Measurements from ENCODE around the gene NDE1.

The NDE1 gene

DNA sequence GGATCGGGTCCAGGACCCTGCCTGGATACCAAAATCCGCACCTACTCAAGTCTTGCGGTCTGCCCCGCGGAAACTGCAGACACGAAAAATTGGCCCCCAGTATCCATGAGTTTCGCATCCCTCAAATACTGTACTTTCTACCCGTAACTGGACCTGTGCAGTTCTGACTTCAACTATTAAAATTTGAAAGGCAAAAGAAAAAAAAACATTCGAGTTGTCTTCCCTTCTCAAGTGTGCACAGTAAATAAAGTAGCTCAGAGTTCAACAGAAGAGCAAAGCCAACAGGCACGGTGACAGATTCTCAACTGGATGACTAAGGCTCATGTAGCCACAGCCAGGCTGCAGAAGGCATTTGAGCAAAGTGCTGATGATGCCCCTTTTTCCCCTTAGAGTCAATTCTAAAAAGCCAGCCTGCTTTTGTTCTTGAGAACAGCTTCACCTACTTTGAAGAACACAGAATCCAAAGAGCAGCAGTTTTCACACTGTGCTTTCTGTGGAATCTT lies 39.6 kb upstream of the NDE1 start:
- no peak for DNase-seq (ENCODE audit: low spot score in 2 of 2)
- Histone ChIP-seq H3K9me3 (no peaks in the 10 kb centered on the region), H3K27me3 (ENCODE audit: low read depth) (no peaks in the 10 kb centered on the region), H3K36me3 (replicated peaks) (peaks cover 43% of the 10 kb centered on the region), H3K4me3 (no peak overlapping the region), H3K4me1 (no peaks in the 10 kb centered on the region)
- in situ Hi-C loops (cut with MboI; ENCODE audit: low sequenced_read_pairs), result no loop called here

DNA sequence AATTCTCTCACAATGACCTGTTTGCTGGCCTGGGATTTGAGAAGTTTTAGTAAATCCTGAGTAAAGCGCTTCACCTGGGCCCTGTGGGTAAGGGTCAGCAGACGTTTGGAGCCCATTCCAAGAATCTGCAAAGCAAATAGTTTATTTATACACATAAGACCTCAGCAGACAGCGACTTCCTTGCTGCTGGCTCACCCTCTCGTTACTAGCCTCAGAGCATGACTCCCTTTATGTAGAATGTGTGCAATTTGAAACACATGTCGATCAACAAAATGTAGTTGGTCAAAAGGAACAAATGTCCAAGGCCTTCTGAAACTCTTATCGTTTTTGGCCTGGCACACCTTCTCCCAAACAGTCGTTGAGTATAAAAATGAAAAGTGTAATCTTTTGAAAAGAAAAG lies 38.4 kb upstream of the NDE1 start:
- Histone ChIP-seq H3K4me1 (no peaks in the 10 kb centered on the region), H3K9me3 (no peaks in the 10 kb centered on the region), H3K36me3 (replicated peaks) (peaks cover 45% of the 10 kb centered on the region)

DNA sequence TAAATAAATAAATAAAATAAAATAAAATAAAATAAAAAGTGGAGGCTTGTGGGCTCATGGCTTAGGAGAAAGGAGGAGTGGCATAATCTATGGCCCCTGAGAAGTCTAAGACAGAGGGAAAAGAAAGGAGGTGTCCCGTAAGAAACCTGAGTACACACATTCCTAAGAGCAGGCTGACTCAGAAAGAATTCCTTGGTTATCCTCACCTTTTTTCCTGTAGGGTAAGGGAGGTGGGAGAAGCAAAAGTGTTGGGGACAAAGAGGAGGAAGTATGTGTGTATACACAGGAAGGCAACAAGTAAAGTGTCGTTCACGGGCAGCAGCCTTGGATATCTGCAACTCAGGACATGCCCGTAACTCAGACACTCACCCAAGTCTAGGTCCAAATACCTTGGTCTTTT lies 36.4 kb upstream of the NDE1 start:
- no peak overlapping the region for H3K4me3 ChIP-seq
- no peaks in the 10 kb centered on the region for H3K9me3 ChIP-seq
- no peaks in the 10 kb centered on the region for H3K27me3 ChIP-seq (ENCODE audit: low read depth)
- in situ Hi-C loops (cut with MboI; ENCODE audit: low sequenced_read_pairs), result no loop called here
- no peak for DNase-seq (ENCODE audit: low spot score in 2 of 2)
- H3K4me1 ChIP-seq, result no peaks in the 10 kb centered on the region
- H3K36me3 ChIP-seq (replicated peaks), result peaks cover 39% of the 10 kb centered on the region

More for the DNA sequence above, 38.4 kb upstream of the NDE1 start:
- in situ Hi-C loops (cut with MboI; ENCODE audit: low sequenced_read_pairs), result no loop called here
- Histone ChIP-seq H3K4me3 (no peak overlapping the region), H3K27me3 (ENCODE audit: low read depth) (no peaks in the 10 kb centered on the region)
- no peak for DNase-seq (ENCODE audit: low spot score in 2 of 2)

DNA sequence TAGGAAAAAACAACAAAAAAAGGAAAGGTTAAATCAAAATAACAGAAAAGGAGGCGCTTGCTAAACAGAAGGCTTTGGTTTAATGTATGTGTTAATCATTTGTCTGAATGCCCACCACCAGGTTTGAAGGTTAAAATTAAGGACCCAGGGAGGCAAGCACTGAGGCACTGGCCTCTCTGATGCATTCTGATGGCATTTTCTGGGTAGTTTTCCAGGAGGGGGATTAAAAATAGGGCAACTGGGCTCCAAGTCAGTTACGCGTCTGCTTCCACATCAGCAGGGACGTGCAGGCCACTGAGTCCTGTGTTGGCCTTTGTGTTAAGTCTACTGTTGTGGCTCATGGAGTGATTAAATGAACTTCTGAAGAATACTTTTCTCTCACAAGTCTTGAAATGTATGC lies 34.0 kb upstream of the NDE1 start:
- peaks cover 39% of the 10 kb centered on the region for H3K36me3 ChIP-seq (replicated peaks)
- H3K4me3 ChIP-seq, result no peak overlapping the region
- in situ Hi-C loops (cut with MboI; ENCODE audit: low sequenced_read_pairs), result no loop called here
- H3K27me3 ChIP-seq (ENCODE audit: low read depth), result no peaks in the 10 kb centered on the region
- no peaks in the 10 kb centered on the region for H3K9me3 ChIP-seq
- DNase-seq (ENCODE audit: low spot score in 2 of 2), result no peak
- no peaks in the 10 kb centered on the region for H3K4me1 ChIP-seq

DNA sequence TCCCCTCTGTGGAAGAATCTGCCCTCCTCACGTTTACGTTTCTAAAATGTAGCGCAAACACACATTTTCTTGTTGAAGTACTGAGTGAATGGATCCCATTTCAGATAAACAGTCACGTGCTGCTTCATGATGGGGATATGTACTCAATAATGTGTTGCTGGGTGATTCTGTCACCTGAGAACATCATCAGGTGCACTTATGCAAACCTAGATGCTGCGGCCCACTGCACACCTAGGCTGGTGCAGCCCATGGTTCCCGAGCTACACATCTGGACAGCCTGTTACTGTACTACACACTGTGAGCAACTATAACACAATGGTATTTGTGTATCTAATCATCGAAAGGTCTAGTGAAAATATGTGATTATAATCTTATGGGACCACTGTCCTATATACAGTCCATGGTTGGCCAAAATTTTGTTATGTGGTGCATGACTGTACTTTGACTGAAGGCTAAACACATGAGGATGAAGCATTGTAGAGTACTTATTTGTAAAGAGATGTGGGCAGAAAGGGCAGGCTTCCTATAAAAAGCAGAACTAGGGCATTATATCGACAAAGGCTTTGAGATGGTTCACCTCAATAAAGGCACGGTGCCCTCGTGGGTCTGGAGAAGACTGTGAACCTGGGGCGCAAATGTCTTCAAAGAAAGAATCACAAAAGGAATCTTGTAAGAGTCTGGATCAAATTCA lies 33.4 kb upstream of the NDE1 start:
- peaks cover 37% of the 10 kb centered on the region for H3K36me3 ChIP-seq (replicated peaks)
- in situ Hi-C loops (cut with MboI; ENCODE audit: low sequenced_read_pairs), result no loop called here
- no peaks in the 10 kb centered on the region for H3K4me1 ChIP-seq

DNA sequence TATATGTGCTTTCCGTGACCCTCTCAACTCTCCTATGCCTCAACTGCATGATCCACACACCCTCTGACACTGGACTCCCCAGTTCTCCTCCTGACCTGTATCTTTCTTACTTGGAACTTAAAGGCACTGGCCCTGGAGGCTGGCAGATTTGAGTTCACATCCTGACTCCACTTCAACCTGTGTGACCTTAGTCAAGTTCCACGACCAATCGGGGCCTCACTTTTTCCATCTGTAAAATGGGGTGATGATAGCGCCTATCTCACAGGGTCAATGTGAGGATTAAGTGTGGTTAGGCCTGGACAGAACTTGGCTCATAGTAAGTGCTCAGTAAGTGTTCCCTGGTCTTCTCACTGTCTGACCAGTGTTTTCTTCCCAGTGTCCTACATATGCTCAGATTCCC lies 32.1 kb upstream of the NDE1 start:
- H3K9me3 ChIP-seq, result no peaks in the 10 kb centered on the region
- H3K36me3 ChIP-seq (replicated peaks), result peaks cover 26% of the 10 kb centered on the region
- no peaks in the 10 kb centered on the region for H3K27me3 ChIP-seq (ENCODE audit: low read depth)
- no peak for DNase-seq (ENCODE audit: low spot score in 2 of 2)
- no peak overlapping the region for H3K4me3 ChIP-seq
- H3K4me1 ChIP-seq, result no peaks in the 10 kb centered on the region
- in situ Hi-C loops (cut with MboI; ENCODE audit: low sequenced_read_pairs), result no loop called here

More for the DNA sequence above, 33.4 kb upstream of the NDE1 start:
- H3K4me3 ChIP-seq, result no peak overlapping the region
- H3K27me3 ChIP-seq (ENCODE audit: low read depth), result no peaks in the 10 kb centered on the region
- no peaks in the 10 kb centered on the region for H3K9me3 ChIP-seq
- DNase-seq (ENCODE audit: low spot score in 2 of 2), result no peak

DNA sequence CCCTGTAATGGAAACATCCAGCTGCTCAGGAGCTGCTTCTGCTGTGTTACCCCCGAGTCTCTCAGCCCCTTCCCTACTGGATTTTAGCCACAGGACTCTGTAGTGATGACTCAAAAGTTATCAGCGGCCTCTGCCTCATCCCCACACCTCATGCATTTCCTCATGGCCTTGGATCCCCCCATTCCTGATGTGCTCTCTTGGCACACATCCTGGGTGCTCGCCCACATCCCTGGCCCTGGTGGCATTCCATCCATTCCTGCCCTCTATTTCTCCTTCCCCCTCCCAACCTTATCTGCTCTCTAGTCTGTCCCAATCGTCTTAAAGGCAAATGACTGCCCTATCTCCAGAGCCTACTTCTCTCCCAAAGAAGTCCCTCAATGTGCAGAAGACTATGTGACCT lies 31.7 kb upstream of the NDE1 start:
- Histone ChIP-seq H3K36me3 (replicated peaks) (peaks cover 23% of the 10 kb centered on the region), H3K9me3 (no peaks in the 10 kb centered on the region), H3K27me3 (ENCODE audit: low read depth) (no peaks in the 10 kb centered on the region), H3K4me1 (no peaks in the 10 kb centered on the region), H3K4me3 (no peak overlapping the region)
- in situ Hi-C loops (cut with MboI; ENCODE audit: low sequenced_read_pairs), result no loop called here
- DNase-seq (ENCODE audit: low spot score in 2 of 2), result no peak

DNA sequence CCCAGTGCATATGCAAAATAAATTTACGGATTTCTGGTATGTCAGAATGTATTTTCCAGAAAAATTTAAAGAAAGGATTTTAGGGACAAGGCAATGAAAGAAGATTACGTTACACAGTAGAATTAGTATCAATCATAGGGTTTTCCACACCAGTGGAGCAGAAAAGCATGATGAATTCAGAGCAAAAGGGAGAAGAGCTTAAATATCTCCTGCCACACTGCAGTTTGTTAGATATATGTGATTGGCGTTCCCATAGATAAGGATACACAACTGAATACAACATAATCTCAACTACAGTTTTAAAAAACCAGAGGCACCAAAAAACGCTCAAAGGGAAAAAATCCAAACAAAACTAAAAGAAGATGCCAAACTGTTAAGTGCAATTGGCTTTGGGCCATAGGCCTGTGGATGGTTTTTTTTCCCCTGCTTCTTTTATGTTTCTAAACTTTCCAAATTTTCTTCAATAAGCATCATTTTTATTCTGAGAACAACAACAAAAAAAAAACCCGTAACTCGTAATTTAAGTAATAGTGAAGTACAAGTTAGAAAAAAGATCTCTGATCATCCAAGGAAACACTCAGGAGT lies 29.3 kb upstream of the NDE1 start:
- peaks cover 35% of the 10 kb centered on the region for H3K36me3 ChIP-seq (replicated peaks)
- no peaks in the 10 kb centered on the region for H3K27me3 ChIP-seq (ENCODE audit: low read depth)
- no peaks in the 10 kb centered on the region for H3K4me1 ChIP-seq
- in situ Hi-C loops (cut with MboI; ENCODE audit: low sequenced_read_pairs), result no loop called here
- no peaks in the 10 kb centered on the region for H3K9me3 ChIP-seq
- no peak for DNase-seq (ENCODE audit: low spot score in 2 of 2)
- no peak overlapping the region for H3K4me3 ChIP-seq

DNA sequence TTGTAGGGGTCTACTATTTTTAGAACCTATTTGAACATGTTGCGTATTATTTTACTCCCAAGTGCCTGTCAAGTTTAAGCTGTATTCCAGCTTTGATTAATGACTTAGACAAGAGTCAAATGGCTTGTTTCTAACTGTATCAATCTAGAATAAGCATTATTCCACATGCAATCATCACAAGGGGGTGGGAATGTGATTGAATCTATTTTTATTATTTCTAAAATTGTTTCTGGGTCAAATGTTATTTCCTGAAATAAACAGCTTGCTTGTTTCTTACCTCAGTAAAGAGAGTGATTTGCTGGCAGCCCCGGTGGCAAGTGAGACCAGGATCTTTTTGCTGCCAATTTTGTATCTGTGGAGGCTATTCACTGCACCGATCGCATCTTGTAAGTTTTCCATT lies 28.6 kb upstream of the NDE1 start:
- Histone ChIP-seq H3K4me3 (no peak overlapping the region), H3K4me1 (no peaks in the 10 kb centered on the region), H3K36me3 (replicated peaks) (peaks cover 34% of the 10 kb centered on the region), H3K27me3 (ENCODE audit: low read depth) (no peaks in the 10 kb centered on the region), H3K9me3 (no peaks in the 10 kb centered on the region)
- no peak for DNase-seq (ENCODE audit: low spot score in 2 of 2)
- in situ Hi-C loops (cut with MboI; ENCODE audit: low sequenced_read_pairs), result no loop called here

DNA sequence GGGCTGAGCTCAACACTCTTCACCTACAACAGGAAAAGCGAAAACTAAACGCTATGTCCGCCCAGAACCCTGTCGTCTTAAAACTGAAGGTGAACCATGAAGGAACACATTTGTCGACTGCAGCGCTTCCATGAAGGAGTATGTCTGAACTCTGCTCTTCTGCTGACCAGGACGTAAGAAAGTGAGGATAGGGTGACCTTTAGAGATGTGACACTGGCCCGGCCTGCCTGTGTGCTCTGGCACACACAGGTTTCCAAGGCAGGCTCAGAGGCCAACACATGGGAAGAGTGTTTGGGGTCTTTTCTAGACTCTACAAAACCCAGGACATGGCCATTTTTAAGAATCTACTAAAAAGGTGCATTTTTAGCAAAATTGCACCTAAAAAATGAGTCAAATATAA lies 28.2 kb upstream of the NDE1 start:
- Histone ChIP-seq H3K9me3 (no peaks in the 10 kb centered on the region), H3K4me3 (no peak overlapping the region), H3K36me3 (replicated peaks) (peaks cover 30% of the 10 kb centered on the region), H3K4me1 (no peaks in the 10 kb centered on the region), H3K27me3 (ENCODE audit: low read depth) (no peaks in the 10 kb centered on the region)
- DNase-seq (ENCODE audit: low spot score in 2 of 2), result no peak
- in situ Hi-C loops (cut with MboI; ENCODE audit: low sequenced_read_pairs), result no loop called here

DNA sequence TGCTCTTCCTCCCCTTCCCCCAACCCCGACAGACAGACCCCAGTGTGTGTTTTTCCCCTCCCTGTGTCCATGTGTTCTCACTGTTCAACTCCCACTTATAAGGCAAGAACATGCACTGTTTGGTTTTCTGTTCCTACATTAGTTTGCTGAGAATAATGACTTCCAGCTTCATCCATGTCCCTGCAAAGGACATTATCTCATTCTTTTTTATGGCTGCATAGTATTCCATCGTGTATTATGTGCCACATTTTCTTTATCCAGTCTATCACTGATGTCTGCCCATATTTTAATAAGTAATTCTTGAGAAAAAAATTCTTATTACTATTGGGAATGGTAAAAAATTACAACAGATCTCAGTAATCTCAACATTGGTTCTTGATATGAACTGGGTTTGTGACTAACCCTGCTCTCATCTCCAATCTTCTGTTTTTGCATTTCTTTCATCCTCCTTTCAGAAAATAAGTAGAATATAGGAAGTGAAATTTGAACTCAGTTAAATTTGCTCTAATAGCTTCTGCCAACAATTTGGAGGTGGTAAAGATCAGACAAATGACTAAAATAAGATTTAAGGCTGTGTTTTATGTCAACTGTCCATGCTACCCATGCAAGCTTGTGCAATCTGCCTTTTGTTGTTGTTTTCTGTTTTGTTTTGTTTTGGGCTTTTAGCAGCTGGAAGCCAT lies 18.2 kb upstream of the NDE1 start:
- H3K36me3 ChIP-seq (replicated peaks), result peaks cover 33% of the 10 kb centered on the region
- in situ Hi-C loops (cut with MboI; ENCODE audit: low sequenced_read_pairs), result no loop called here
- no peak for DNase-seq (ENCODE audit: low spot score in 2 of 2)
- no peaks in the 10 kb centered on the region for H3K9me3 ChIP-seq
- no peaks in the 10 kb centered on the region for H3K4me1 ChIP-seq
- H3K4me3 ChIP-seq, result no peak overlapping the region
- no peaks in the 10 kb centered on the region for H3K27me3 ChIP-seq (ENCODE audit: low read depth)

DNA sequence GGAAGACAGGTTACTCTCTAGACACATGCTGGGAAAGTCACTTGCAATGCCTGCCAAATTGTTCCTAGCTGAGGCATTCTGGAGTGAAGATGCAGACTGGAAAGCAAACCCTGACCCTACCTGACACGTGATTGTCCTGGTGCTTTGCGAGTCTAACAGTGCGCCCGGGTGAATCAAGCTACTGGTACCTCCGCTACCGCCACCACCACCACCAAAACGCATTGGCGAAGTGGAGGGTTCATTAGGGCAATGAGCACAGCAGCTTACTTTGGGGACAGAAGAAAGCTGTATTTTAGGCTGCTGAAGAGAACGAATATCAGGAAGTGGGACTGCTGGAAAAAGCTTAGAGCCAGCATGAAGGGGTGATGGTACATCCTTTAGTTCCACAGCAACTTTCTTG lies 14.1 kb upstream of the NDE1 start:
- no peak for DNase-seq (ENCODE audit: low spot score in 2 of 2)
- no peak overlapping the region for H3K4me3 ChIP-seq
- H3K36me3 ChIP-seq (replicated peaks), result peaks cover 42% of the 10 kb centered on the region

DNA sequence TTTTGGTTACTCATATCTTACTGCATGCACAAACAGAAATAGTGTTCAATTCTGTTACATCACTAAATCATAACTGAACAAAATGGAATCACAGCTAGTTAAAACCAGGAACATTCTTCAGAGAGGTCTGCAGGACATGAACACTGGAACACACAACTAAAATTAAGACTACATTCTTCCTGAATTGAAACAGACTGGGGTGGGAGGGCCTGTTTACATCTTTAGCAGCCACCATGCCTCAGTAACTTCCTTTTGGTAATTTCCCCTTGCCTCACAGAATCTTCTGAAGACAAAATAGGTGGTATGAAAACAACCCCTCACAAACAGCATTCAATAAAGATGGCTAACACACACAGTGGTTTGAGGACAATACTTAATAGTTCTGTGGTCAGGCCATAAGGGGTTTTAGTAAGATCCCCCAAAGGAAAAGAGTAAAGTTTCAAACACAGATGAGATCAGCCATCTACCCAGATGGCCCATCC lies 13.6 kb upstream of the NDE1 start:
- Histone ChIP-seq H3K4me3 (no peak overlapping the region), H3K27me3 (ENCODE audit: low read depth) (no peaks in the 10 kb centered on the region), H3K36me3 (replicated peaks) (peaks cover 39% of the 10 kb centered on the region), H3K4me1 (no peaks in the 10 kb centered on the region), H3K9me3 (no peaks in the 10 kb centered on the region)
- DNase-seq (ENCODE audit: low spot score in 2 of 2), result no peak
- in situ Hi-C loops (cut with MboI; ENCODE audit: low sequenced_read_pairs), result no loop called here

More for the DNA sequence above, 14.1 kb upstream of the NDE1 start:
- H3K9me3 ChIP-seq, result no peaks in the 10 kb centered on the region
- in situ Hi-C loops (cut with MboI; ENCODE audit: low sequenced_read_pairs), result no loop called here
- no peaks in the 10 kb centered on the region for H3K4me1 ChIP-seq
- H3K27me3 ChIP-seq (ENCODE audit: low read depth), result no peaks in the 10 kb centered on the region

DNA sequence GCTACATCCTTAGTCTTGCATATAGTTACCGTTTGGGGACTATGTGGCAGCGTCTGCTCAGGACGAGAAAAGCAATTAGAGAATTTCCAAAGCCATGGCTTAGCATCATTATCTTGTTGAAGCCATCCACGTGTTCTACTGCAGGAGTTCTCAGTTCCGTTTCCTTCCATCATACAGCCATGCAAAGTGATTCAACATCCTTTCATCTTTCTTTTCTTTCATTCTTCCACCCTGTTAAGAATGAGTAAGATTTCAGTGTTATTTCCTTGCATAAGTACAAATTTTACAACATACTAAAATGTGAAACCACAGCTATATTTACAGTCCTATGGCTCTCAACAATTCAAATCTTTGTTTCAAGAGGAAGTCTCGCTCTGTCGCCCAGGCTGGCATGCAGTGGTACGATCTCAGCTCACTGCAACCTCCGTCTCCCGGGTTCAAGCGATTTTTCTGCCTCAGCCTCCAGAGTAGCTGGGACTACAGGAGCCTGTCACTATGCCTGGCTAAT lies 10.9 kb upstream of the NDE1 start:
- in situ Hi-C loops (cut with MboI; ENCODE audit: low sequenced_read_pairs), result no loop called here
- no peak for DNase-seq (ENCODE audit: low spot score in 2 of 2)
- Histone ChIP-seq H3K27me3 (ENCODE audit: low read depth) (no peaks in the 10 kb centered on the region), H3K4me1 (peaks cover 3% of the 10 kb centered on the region), H3K4me3 (no peak overlapping the region), H3K36me3 (replicated peaks) (peaks cover 32% of the 10 kb centered on the region), H3K9me3 (no peaks in the 10 kb centered on the region)

Data from HAP-1 (cell line).